ENCODE results near the gene CYBB.
A peak's percentile ranks its signal among the peaks of the same experiment; 100 is the strongest.

CYBB gene

GRCh38 chrX:37840931-37841330 is 61.1 kb downstream of the CYBB start:
- no peak overlapping the region for H3K27ac ChIP-seq (replicated peaks)
- TF ChIP-seq POLR2AphosphoS5 (IDR thresholded peaks at IDR 0.05; ENCODE audit: low read depth) = no peak
- TF ChIP-seq GABPA (IDR thresholded peaks at IDR 0.05; ENCODE audit: low read depth) = no peak
- TF ChIP-seq, protein P1, sequence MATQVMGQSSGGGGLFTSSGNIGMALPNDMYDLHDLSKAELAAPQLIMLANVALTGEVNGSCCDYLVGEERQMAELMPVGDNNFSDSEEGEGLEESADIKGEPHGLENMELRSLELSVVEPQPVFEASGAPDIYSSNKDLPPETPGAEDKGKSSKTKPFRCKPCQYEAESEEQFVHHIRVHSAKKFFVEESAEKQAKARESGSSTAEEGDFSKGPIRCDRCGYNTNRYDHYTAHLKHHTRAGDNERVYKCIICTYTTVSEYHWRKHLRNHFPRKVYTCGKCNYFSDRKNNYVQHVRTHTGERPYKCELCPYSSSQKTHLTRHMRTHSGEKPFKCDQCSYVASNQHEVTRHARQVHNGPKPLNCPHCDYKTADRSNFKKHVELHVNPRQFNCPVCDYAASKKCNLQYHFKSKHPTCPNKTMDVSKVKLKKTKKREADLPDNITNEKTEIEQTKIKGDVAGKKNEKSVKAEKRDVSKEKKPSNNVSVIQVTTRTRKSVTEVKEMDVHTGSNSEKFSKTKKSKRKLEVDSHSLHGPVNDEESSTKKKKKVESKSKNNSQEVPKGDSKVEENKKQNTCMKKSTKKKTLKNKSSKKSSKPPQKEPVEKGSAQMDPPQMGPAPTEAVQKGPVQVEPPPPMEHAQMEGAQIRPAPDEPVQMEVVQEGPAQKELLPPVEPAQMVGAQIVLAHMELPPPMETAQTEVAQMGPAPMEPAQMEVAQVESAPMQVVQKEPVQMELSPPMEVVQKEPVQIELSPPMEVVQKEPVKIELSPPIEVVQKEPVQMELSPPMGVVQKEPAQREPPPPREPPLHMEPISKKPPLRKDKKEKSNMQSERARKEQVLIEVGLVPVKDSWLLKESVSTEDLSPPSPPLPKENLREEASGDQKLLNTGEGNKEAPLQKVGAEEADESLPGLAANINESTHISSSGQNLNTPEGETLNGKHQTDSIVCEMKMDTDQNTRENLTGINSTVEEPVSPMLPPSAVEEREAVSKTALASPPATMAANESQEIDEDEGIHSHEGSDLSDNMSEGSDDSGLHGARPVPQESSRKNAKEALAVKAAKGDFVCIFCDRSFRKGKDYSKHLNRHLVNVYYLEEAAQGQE (IDR thresholded peaks at IDR 0.05; ENCODE audit: insufficient replicate concordance, low read depth) = no peak
- TF ChIP-seq SPI1 (IDR thresholded peaks at IDR 0.05; ENCODE audit: borderline replicate concordance, low read depth) = no peak
- no peak for TF ChIP-seq CTCF (IDR thresholded peaks at IDR 0.05; ENCODE audit: insufficient read depth, low read length)
- DNase-seq (ENCODE audit: low read depth in 1 of 2, low spot score in 1 of 2) = no peak
- no peak overlapping the region for H3K4me3 ChIP-seq (replicated peaks; ENCODE audit: insufficient read depth, low read length)
- no peaks in the 10 kb centered on the region for H3K27me3 ChIP-seq (ENCODE audit: insufficient read depth, poor library complexity, severe bottlenecking)

DNA sequence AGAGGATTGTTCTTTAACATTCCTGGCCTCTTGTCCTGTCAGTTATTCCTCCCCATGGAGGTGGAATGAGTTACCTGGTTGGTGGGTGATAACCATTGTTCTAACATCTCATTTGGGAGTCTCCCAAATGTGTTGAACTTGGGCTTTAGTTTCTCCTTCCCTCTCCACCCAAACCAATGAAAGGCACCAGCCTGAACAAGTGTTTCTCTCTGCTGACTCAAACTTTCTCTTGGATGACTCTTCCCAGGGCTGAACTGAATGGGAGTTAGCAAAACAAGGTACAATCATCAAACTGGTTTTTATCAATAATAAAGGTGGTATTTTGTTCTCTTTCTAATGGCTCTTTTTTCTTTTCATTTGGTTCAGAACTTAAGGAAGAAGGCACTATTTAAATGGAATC is 64.8 kb downstream of the CYBB start:
- no peak overlapping the region for H3K4me3 ChIP-seq (replicated peaks; ENCODE audit: insufficient read depth, low read length)
- H3K27ac ChIP-seq (replicated peaks) = no peak overlapping the region
- no peak for DNase-seq (ENCODE audit: low read depth in 1 of 2, low spot score in 1 of 2)
- peaks cover 3% of the 10 kb centered on the region for H3K27me3 ChIP-seq (ENCODE audit: insufficient read depth, poor library complexity, severe bottlenecking)
- no peak for TF ChIP-seq GABPA (IDR thresholded peaks at IDR 0.05; ENCODE audit: low read depth)
- no peak for TF ChIP-seq SPI1 (IDR thresholded peaks at IDR 0.05; ENCODE audit: borderline replicate concordance, low read depth)
- TF ChIP-seq, protein P1 (IDR thresholded peaks at IDR 0.05; ENCODE audit: insufficient replicate concordance, low read depth) = no peak
- no peak for TF ChIP-seq POLR2AphosphoS5 (IDR thresholded peaks at IDR 0.05; ENCODE audit: low read depth)
- no peak for TF ChIP-seq CTCF (IDR thresholded peaks at IDR 0.05; ENCODE audit: insufficient read depth, low read length)

- DNase-seq (ENCODE audit: low read depth in 1 of 2, low spot score in 1 of 2) = no peak
- H3K27ac ChIP-seq (replicated peaks) = no peak overlapping the region
- no peak overlapping the region for H3K4me3 ChIP-seq (replicated peaks; ENCODE audit: insufficient read depth, low read length)
- peaks cover 3% of the 10 kb centered on the region for H3K27me3 ChIP-seq (ENCODE audit: insufficient read depth, poor library complexity, severe bottlenecking)
- no peak for TF ChIP-seq CTCF (IDR thresholded peaks at IDR 0.05; ENCODE audit: insufficient read depth, low read length)
- TF ChIP-seq GABPA (IDR thresholded peaks at IDR 0.05; ENCODE audit: low read depth) = no peak
Observed at GRCh38 chrX:37846141-37846540, 66.3 kb downstream of the CYBB start.

GRCh38 chrX:37846558-37846933 is 66.7 kb downstream of the CYBB start:
- Histone ChIP-seq H3K27me3 (ENCODE audit: insufficient read depth, poor library complexity, severe bottlenecking) (peaks cover 3% of the 10 kb centered on the region), H3K4me3 (replicated peaks; ENCODE audit: insufficient read depth, low read length) (peak overlapping the region; percentile 76), H3K27ac (replicated peaks) (no peak overlapping the region)
- no peak for DNase-seq (ENCODE audit: low read depth in 1 of 2, low spot score in 1 of 2)
- TF ChIP-seq SPI1 (IDR thresholded peaks at IDR 0.05; ENCODE audit: borderline replicate concordance, low read depth) (no peak), POLR2AphosphoS5 (IDR thresholded peaks at IDR 0.05; ENCODE audit: low read depth) (no peak), GABPA (IDR thresholded peaks at IDR 0.05; ENCODE audit: low read depth) (no peak)
- TF ChIP-seq, protein P1 (IDR thresholded peaks at IDR 0.05; ENCODE audit: insufficient replicate concordance, low read depth) = no peak
